Cardiac muscle cell (in vitro differentiated cells and primary cell): ENCODE measurements around the gene NFATC2. TPM values are rescaled to one million over a fixed set of nuclear protein-coding genes. Genes with fewer than 3 reads are reported as not detected.

Experiments
- DNase-seq, 2 donors: peaks; one replicate each; pipeline versions ENCODE4 v3.0.0 to v3.0.0-alpha.2; 2010 to 2017; ENCODE audit warnings: low read depth in 1 of 2, low spot score in 1 of 2
- H3K27ac ChIP-seq: fragments of 200-600 bp; sonication (generic); 2 replicates; pipeline ENCODE4 v1.5.1; 2016
- H3K27me3 ChIP-seq: fragments of 200-600 bp; sonication (generic); 2 replicates; pipeline ENCODE4 v1.6.0; 2016; ENCODE audit warnings: control low read depth
- H3K36me3 ChIP-seq: fragments of 200-600 bp; sonication (generic); 2 replicates; pipeline ENCODE4 v1.5.1; 2016; ENCODE audit warnings: control low read depth
- H3K4me1 ChIP-seq: fragments of 200-600 bp; sonication (generic); 2 replicates; pipeline ENCODE4 v1.8.1; 2017; ENCODE audit warnings: low read depth, mild to moderate bottlenecking, mixed run types
- H3K4me3 ChIP-seq: fragments of 200-600 bp; sonication (generic); 2 replicates; pipeline ENCODE4 v1.5.1; 2016; ENCODE audit warnings: mild to moderate bottlenecking
- H3K9me3 ChIP-seq: fragments of 200-600 bp; sonication (generic); 2 replicates; pipeline ENCODE4 v1.5.1; 2017; ENCODE audit warnings: low read depth, mild to moderate bottlenecking, control low read depth
- CTCF ChIP-seq: IDR thresholded peaks from 2 replicates; pipeline ENCODE4 v1.5.1; 2012; ENCODE audit warnings: low read depth, mild to moderate bottlenecking, low read length
- polyA plus RNA-seq: library from polyadenylated mRNA; unstranded; fragments of >200 nt; fragmentation: Nextera tagmentation; extraction: Ambion mirVana; gene quantifications from 2 replicates; pipeline ENCODE4 v1.2.1, GENCODE V29; 2016
- total RNA-seq: library from RNA; depleted of rRNA; stranded (reverse); fragments of >200 nt; gene quantifications from 2 replicates; pipeline ENCODE4 v1.2.3, GENCODE V29; 2016

The NFATC2 gene
- total and polyA plus RNA-seq, 2 experiments from 2014 or later, result 5.8 to 17.0 TPM

GRCh38 chr20:51340451-51340840 is 202.1 kb downstream of the NFATC2 start:
- no peaks in the 10 kb centered on the region for H3K27me3 ChIP-seq
- TF ChIP-seq CTCF, result no peak
- no peak overlapping the region for H3K4me3 ChIP-seq
- H3K9me3 ChIP-seq, result no peaks in the 10 kb centered on the region
- H3K36me3 ChIP-seq, result no peaks in the 10 kb centered on the region
- no peaks in the 10 kb centered on the region for H3K4me1 ChIP-seq
- no peak overlapping the region for H3K27ac ChIP-seq
- no peak for DNase-seq

- no peaks in the 10 kb centered on the region for H3K36me3 ChIP-seq
- H3K9me3 ChIP-seq, result no peaks in the 10 kb centered on the region
- H3K4me1 ChIP-seq, result no peaks in the 10 kb centered on the region
- no peak overlapping the region for H3K27ac ChIP-seq
- no peaks in the 10 kb centered on the region for H3K27me3 ChIP-seq
- no peak overlapping the region for H3K4me3 ChIP-seq
- DNase-seq, result no peak
- TF ChIP-seq CTCF, result no peak
These were observed 202.6 kb downstream of the NFATC2 start for GRCh38 chr20:51339721-51340450.

DNA sequence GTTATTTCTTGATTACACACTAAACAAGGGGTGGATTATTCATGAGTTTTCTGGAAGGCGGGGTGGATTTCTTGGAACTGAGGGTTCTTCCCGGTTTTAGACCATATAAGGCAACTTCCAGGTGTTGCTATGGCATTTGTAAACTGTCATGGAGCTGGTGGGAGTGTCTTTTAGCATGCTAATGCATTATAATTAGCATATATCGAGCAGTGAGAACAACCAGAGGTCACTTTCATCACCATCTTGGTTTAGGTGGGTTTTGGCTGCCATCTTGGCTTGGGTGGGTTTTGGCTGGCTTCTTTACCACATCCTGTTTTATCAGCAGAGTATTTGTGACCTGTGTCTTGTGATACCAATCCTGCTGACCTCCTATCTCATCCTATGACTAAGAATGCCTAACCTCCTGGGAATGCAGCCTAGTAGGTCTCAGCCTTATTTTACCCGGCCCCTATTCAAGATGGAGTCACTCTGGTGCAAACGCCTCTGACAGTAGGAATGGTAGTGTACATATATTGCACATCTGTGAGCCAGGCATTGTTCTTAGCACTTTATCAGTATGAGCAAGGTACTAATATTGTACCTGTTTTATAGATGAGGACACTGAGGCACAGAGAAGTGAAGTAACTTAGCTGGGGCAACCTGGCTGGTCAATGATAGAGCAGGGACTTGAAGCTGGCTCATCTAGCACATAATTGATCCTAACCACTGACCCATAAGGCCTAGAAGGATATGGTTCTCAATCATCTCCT is 203.7 kb downstream of the NFATC2 start:
- Histone ChIP-seq H3K4me1 (no peaks in the 10 kb centered on the region), H3K9me3 (no peaks in the 10 kb centered on the region), H3K27me3 (no peaks in the 10 kb centered on the region), H3K4me3 (no peak overlapping the region), H3K36me3 (no peaks in the 10 kb centered on the region), H3K27ac (no peak overlapping the region)
- TF ChIP-seq CTCF, result no peak
- DNase-seq, result peak in 1 of 2 donors; percentile 76

DNA sequence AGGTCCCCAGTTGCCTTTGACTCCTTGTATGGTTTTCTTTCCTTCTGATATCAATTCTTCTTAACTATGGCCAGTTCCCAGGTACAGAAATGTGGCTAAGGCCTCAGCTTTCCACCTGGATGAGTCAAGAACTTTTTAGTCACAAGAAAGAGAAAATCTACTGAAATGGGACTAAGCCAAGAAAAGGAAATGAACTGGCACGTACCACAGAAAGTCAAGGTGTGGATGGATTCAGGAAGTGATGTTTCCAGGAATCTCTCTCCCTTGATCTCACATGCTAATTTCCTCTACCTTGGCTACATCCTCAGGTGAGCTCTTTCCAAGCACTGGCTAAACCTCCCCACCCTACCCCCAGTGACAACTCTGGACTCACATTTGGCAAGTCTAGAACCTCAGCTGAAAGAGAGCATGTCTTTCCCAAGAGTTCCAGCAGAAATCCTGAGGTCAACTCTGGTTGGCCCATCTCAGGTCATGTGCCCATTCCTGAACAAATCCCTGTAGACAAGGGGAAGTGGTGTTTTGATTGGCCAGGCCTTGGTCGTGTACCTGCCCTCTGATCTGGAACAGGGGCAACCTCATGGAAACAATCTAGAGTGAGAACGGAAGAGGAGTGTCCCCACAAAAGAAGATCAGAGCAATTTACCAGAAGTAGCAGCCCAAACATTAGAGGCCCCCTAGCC is 205.3 kb downstream of the NFATC2 start:
- no peak for DNase-seq
- Histone ChIP-seq H3K27ac (no peak overlapping the region), H3K4me3 (no peak overlapping the region), H3K36me3 (no peaks in the 10 kb centered on the region), H3K27me3 (no peaks in the 10 kb centered on the region), H3K4me1 (no peaks in the 10 kb centered on the region), H3K9me3 (no peaks in the 10 kb centered on the region)
- TF ChIP-seq CTCF, result no peak

Other genes with a start within 250 kb of the NFATC2 start
- gene ATP9A, start 225.7 kb upstream of the NFATC2 start, total RNA-seq, result 15.2 and 16.9 TPM in 2 replicates
- 11.3 and 13.2 TPM in 2 replicates for gene ATP9A, start 225.7 kb upstream of the NFATC2 start, polyA plus RNA-seq